HG03354 (cell line): ENCODE results near the gene PTBP1.

Experiments used
- ATAC-seq: cut with Tn5 transposase; IDR thresholded peaks from one replicate; pipeline ENCODE4 v1.9.1; 2021; ENCODE audit warnings: mild to moderate bottlenecking; ENCODE audit not compliant: unreplicated experiment, poor library complexity, severe bottlenecking

Gene PTBP1

DNA sequence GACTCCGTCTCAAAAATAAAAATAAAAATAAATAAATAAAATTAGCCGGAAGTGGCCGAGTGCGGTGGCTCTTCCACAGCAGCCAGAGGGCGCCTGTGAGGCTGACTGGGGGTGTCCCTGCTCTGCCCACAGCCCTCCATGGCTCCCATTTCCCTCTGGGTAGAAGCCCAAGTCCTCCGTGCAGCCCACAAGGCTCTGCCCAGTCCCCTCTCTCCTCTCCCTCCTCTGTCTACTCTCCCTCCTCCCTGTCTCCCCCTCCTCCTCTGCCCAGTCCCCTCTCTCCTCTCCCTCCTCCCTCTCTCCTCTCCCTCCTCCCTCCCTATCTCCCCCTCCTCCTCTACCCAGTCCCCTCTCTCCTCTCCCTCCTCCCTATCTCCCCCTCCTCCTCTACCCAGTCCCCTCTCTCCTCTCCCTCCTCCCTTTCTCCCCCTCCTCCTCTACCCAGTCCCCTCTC lies 25.9 kb upstream of the PTBP1 start:
- no peak for ATAC-seq

- ATAC-seq, result no peak
Measured at GRCh38 chr19:772063-772462, 25.2 kb upstream of the PTBP1 start.

GRCh38 chr19:772730-773436 lies 24.4 kb upstream of the PTBP1 start:
- no peak for ATAC-seq

DNA sequence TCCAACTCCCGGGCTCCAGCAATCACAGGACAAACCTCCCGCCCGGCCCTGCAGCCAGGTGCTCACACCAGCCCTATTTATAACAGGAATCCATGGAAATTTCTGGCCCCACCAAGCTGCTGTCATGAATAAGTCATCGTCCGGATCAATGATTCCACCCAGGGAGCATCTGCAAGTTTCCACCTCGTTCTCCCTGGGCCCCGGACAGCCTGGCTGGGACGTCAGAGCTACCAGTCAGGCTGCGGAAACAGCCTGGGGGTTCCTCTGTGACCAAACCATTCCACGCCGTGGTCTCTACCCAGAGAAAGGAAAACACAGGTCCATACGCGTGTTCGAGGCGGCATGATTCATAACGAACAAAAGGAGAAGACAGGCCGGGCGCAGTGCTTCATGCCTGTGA lies 20.7 kb upstream of the PTBP1 start:
- no peak for ATAC-seq

GRCh38 chr19:778910-779653 lies 18.2 kb upstream of the PTBP1 start:
- no peak for ATAC-seq

GRCh38 chr19:780935-781334 lies 16.3 kb upstream of the PTBP1 start:
- no peak for ATAC-seq

- no peak for ATAC-seq
Measured at GRCh38 chr19:781800-782184, 15.5 kb upstream of the PTBP1 start.

DNA sequence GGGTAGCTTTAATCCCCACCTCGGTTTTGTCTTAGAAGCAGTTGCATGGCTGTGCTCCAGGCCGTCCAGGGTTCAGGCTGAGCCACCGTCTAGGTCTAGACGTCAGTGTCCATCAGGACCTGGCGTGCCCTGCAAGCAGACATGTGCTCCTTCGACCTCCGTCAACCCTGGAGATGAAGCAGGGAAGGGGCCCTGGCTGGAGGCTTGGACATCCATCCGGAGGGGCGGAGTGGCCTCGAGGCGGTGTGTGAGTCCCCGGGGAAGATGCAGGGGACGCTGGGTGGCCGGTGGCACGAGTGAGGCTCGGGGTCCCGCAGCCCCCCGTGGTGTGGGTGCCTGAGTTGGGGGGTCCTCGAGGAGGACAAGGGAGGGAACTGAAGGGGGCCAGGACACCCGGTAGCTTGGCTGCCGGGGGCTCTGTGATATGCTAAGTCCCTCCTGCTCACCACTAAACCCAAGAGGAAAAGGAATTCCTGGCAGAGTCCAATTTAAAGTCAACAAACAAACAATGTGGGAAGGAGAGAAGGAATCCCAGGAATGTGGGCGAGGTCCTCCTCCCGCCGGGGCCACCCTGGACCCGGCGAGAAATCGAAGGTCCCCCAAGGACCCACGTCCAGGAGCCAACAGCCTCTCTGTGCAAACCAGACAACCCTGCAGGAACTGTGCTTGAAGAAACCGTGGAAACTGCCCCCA lies 14.9 kb upstream of the PTBP1 start:
- no peak for ATAC-seq

DNA sequence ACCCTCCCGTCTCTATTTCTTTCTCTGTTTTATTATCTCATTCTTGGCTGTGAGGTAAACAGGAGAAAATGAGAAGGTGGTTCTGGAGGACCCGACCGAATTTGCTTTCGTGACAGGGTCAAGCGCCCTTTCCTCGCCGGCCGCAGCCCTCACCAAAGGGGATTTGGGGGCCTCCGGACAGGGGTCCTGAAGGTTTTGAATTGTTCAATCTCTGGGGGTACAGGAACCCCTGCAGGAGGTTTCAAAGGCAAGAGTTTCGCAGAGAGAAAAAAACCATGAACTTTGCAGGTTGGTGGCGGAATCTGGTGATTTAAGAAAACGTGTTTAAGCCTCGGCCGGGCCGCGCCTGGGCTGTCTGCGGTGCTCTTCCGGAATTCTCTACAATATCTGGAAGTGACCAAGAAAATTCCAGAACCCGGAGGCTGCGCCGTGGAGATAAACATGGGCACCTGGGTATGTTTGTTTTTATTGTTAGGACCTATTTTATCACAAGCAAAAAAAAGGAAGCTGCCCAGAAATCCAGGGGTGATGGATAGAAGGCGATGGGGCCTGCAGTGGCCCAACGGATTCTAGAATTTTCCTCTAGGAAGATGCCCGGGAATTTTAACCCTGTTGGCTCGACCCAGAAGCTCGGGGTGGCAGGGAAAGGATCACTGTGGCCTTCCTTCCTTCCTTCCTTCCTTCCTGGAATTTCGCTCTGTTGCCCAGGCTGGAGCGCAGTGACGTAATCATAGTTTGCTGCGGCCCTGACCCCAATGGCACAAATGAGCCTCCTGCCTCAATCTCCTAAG lies 14.2 kb upstream of the PTBP1 start:
- ATAC-seq, result no peak

- no peak for ATAC-seq
Measured at GRCh38 chr19:784541-784940, 12.7 kb upstream of the PTBP1 start.

DNA sequence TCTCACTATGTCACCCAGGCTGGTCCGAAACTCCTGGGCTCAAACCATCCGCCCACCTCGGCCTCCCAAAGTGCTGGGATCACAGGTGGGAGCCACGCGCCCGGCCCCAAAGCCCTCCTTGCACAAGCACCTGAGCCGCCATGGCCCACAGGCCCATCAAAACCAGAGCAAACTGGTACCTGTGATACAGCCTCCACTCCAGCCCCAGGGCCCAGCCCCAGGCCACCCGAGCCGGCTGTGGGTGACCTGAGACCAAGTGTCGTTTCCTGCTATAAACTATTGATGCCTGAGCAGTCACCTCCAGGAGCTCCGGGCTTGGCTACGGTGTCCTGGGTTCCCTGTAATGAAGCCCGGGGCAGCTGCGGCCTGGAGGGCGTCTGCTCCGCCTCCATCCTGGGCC lies 9.7 kb upstream of the PTBP1 start:
- ATAC-seq, result no peak

DNA sequence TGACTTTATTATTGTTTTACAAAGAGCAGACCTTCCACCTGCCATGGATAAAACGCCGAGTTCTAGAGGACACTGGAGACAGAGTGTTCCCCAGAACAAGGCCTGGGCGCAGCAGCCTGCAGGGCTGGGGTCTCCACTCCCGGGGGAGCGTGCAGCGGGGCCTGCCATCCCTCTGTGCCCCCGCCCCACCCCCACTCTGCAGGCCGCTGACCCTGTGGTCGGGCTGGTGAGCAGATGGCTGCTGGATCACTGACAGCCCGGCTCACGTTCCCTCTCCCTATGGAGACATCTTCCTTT lies 8.6 kb upstream of the PTBP1 start:
- no peak for ATAC-seq

DNA sequence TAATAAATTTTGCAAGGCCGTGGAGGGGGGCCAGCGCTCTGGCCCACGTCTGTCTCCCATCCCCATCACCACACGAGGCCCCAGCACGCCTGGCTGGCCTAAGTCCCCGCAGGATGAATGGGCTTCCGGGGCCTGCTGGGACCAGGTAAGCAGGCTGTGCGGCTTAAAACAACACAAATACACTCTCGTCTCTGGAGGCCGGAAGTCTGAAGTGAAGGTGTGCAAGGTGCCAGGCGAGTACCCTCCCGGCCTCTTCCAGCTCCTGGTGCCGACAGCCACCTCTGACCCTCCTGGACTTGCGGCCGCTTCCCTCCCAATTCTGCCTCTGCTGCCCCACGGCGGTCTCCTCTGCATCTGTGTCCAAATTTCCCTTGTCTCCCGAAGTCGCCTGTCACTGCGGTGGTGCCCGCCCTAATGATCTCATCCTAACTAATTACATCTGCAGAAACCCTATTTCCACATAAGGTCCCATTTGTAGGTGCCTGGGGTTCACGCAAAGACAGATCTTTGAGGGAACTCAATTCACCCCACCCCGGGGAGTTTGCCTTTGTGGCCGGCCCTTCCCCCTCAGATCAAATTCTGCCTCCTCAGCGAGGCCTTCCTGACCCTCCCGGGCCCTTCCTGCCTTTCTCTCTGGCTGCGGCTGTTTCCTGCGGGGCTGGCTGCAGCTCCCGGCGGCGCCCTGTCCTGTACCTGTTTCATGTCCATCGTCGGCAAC lies 8.1 kb upstream of the PTBP1 start:
- ATAC-seq, result no peak

DNA sequence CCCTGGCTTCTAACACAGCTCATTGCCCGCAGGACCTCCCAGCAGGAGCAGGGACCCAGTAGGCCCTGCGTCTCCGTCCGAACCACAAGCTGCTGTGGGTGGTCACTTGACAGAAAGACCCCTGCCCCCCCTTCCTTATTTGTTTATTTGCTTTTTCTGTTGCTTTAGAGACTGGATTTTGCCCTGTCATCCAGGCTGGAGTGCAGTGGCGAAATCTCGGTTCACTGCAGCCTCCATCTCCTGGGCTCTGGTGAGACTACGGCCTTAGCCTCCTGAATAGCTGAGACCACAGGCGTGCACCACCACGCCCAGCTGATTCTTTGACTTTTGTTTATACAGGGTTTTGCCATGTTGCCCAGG lies 7.6 kb upstream of the PTBP1 start:
- no peak for ATAC-seq

GRCh38 chr19:791007-791566 lies 6.2 kb upstream of the PTBP1 start:
- ATAC-seq, result no peak

DNA sequence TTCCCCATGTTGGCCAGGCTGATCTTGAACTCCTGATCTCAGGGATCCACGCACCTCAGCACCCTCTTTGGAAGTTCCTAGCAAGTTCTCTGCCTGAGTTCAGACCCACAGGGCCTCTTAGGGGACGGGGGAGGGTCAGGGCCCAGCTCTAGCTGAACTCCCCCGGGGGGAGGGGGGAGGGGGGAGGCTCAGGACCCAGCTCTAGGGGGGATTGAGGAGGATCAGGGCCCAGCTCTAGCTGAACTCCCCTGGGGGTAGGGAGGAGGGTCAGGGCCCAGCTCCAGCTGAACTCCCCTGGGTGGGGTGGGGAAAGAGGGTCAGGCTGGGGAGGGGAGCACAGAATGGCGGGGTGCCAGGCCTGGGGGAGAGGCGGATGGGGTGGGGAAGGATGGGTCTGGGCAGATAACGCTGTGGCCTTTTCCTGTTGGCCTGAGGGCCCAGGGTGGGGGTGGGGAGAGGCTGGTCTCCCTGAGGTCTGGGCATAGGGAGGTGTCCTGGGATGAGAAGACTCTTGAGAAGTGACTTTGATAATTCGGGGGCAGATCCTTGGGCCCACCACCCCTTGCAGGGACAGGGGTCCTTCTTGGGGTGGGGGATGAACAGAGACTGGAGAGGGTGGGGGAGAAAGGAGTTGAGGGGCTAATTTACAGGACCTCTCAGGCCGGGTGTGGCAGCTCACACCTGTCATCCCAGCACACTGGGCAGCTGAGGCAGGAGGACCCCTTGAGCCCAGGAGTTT lies 5.5 kb upstream of the PTBP1 start:
- ATAC-seq, result no peak

- no peak for ATAC-seq
Measured at GRCh38 chr19:792306-792885, 4.9 kb upstream of the PTBP1 start.

- ATAC-seq, result no peak
Measured at GRCh38 chr19:793806-794205, 3.4 kb upstream of the PTBP1 start.
